Endodermal cell (in vitro differentiated cells): Measurements from ENCODE around the gene TRAF3IP3. TPM values are rescaled to one million over a fixed set of nuclear protein-coding genes. Genes with fewer than 3 reads are reported as not detected.

Experiments used
- DNase-seq: peaks from one replicate; pipeline ENCODE4 v3.0.0-alpha.2; 2017
- H3K27ac ChIP-seq: 2 replicates; pipeline ENCODE4 v1.5.1; 2013; ENCODE audit warnings: mild to moderate bottlenecking, low read depth, low read length, moderate library complexity
- H3K27me3 ChIP-seq: 2 replicates; pipeline ENCODE4 v1.6.1; 2013; ENCODE audit warnings: mild to moderate bottlenecking, low read length, moderate library complexity; ENCODE audit not compliant: insufficient read depth, control insufficient read depth, poor library complexity, severe bottlenecking
- H3K36me3 ChIP-seq: 2 replicates; pipeline ENCODE4 v1.7.0; 2013; ENCODE audit warnings: mild to moderate bottlenecking, low read length, moderate library complexity; ENCODE audit not compliant: control insufficient read depth, insufficient read depth
- H3K4me1 ChIP-seq: one replicate; pipeline ENCODE4 v1.7.0; 2013; ENCODE audit warnings: low read length; ENCODE audit not compliant: control insufficient read depth, insufficient read depth
- H3K4me3 ChIP-seq: 2 replicates; pipeline ENCODE4 v1.5.1; 2013; ENCODE audit warnings: mild to moderate bottlenecking, low read length, moderate library complexity
- H3K9ac ChIP-seq: 2 replicates; pipeline ENCODE4 v1.6.1; 2013; ENCODE audit warnings: mild to moderate bottlenecking, low read length, moderate library complexity; ENCODE audit not compliant: poor library complexity, severe bottlenecking; ENCODE audit errors: extremely low read depth
- H3K9me3 ChIP-seq: 2 replicates; pipeline ENCODE4 v1.6.1; 2013; ENCODE audit warnings: mild to moderate bottlenecking, low read length, moderate library complexity; ENCODE audit not compliant: control insufficient read depth
- H3K27ac Mint-ChIP-seq: 2 replicates; pipeline ENCODE4 v1.8.0; 2020; ENCODE audit warnings: mixed read lengths
- H3K27me3 Mint-ChIP-seq: 2 replicates; pipeline ENCODE4 v1.8.0; 2021; ENCODE audit warnings: mild to moderate bottlenecking, mixed read lengths; ENCODE audit not compliant: insufficient read depth
- H3K36me3 Mint-ChIP-seq: 2 replicates; pipeline ENCODE4 v1.8.0; 2020; ENCODE audit warnings: low read depth, mixed read lengths
- H3K4me1 Mint-ChIP-seq: 2 replicates; pipeline ENCODE4 v1.8.0; 2020; ENCODE audit warnings: mixed read lengths
- H3K4me3 Mint-ChIP-seq: 2 replicates; pipeline ENCODE4 v1.8.0; 2020; ENCODE audit warnings: mild to moderate bottlenecking, moderate library complexity, mixed read lengths
- H3K9me3 Mint-ChIP-seq: 2 replicates; pipeline ENCODE4 v1.8.0; 2020; ENCODE audit warnings: mild to moderate bottlenecking, mixed read lengths
- CTCF ChIP-seq: fragments of 200-600 bp; sonication (generic); conservative IDR thresholded peaks from 2 replicates; pipeline ENCODE4 v1.5.0; 2021; ENCODE audit warnings: antibody characterized with exemption, mild to moderate bottlenecking
- WGBS, 2 experiments: methylation state at CpG; one replicate each; pipeline versions ENCODE4 v1.1.5 to v1.1.7; 2013; ENCODE audit warnings: missing lambda C conversion rate in 2 of 2, mixed read lengths in 1 of 2; ENCODE audit not compliant: insufficient coverage in 1 of 2, insufficient read length in 1 of 2; 5-methylcytosine and 5-hydroxymethylcytosine counted together
- total RNA-seq, 2 donors: library from RNA; stranded (reverse); fragmentation: NEBNext Ultra II Directional in 1 of 2; extraction: Animal tissue kit (Norgen Biotek cat#: 25700) in 1 of 2; gene quantifications; 2 replicates in 1 of 2; 3 replicates in 1 of 2; pipeline ENCODE4 v1.2.1, GENCODE V29; 2021

TRAF3IP3 gene
- total RNA-seq, 2 donors from 2014 or later: not detected

GRCh38 chr1:209752890-209753289 is 3.0 kb upstream of the TRAF3IP3 start:
- H3K4me1 ChIP-seq: no peaks in the 10 kb centered on the region
- no peak overlapping the region for H3K9ac ChIP-seq
- H3K27me3 ChIP-seq: peaks cover 15% of the 10 kb centered on the region
- Mint-ChIP-seq H3K4me3 (no peak overlapping the region), H3K27ac (no peak overlapping the region), H3K9me3 (no peaks in the 10 kb centered on the region), H3K36me3 (no peaks in the 10 kb centered on the region), H3K27me3 (peaks cover 27% of the 10 kb centered on the region), H3K4me1 (peaks cover 6% of the 10 kb centered on the region)
- TF ChIP-seq CTCF: no peak
- no peak for DNase-seq
- H3K36me3 ChIP-seq: no peaks in the 10 kb centered on the region
- no peaks in the 10 kb centered on the region for H3K9me3 ChIP-seq
- H3K4me3 ChIP-seq: no peak overlapping the region
- H3K27ac ChIP-seq: no peak overlapping the region
- WGBS, 2 experiments: 93% methylated on average over 3 of the region's 3 CpGs; no CpG with 5 or more reads in 1 of the 2 experiments

- Histone ChIP-seq H3K9ac (no peak overlapping the region), H3K9me3 (no peaks in the 10 kb centered on the region), H3K36me3 (no peaks in the 10 kb centered on the region), H3K27me3 (peaks cover 29% of the 10 kb centered on the region), H3K27ac (no peak overlapping the region), H3K4me3 (no peak overlapping the region), H3K4me1 (no peaks in the 10 kb centered on the region)
- H3K4me1 Mint-ChIP-seq: no peaks in the 10 kb centered on the region
- no peak for TF ChIP-seq CTCF
- no peak overlapping the region for H3K27ac Mint-ChIP-seq
- no peaks in the 10 kb centered on the region for H3K36me3 Mint-ChIP-seq
- peaks cover 36% of the 10 kb centered on the region for H3K27me3 Mint-ChIP-seq
- DNase-seq: no peak
- 92 to 100% methylated on average over 1 of the region's 1 CpG for WGBS, 2 experiments
- no peaks in the 10 kb centered on the region for H3K9me3 Mint-ChIP-seq
- H3K4me3 Mint-ChIP-seq: no peak overlapping the region
Measured at GRCh38 chr1:209755256-209755655, 597 bp upstream of the TRAF3IP3 start.

- no peaks in the 10 kb centered on the region for H3K9me3 ChIP-seq
- DNase-seq: no peak
- Mint-ChIP-seq H3K9me3 (no peaks in the 10 kb centered on the region), H3K4me1 (no peaks in the 10 kb centered on the region), H3K27me3 (peaks cover 40% of the 10 kb centered on the region), H3K36me3 (no peaks in the 10 kb centered on the region), H3K27ac (no peak overlapping the region), H3K4me3 (no peak overlapping the region)
- H3K4me3 ChIP-seq: no peak overlapping the region
- no peak for TF ChIP-seq CTCF
- H3K9ac ChIP-seq: no peak overlapping the region
- H3K27me3 ChIP-seq: peaks cover 34% of the 10 kb centered on the region
- H3K36me3 ChIP-seq: no peaks in the 10 kb centered on the region
- WGBS, 2 experiments: 89% methylated on average over 5 of the region's 5 CpGs; no CpG with 5 or more reads in 1 of the 2 experiments
- H3K27ac ChIP-seq: no peak overlapping the region
- no peaks in the 10 kb centered on the region for H3K4me1 ChIP-seq
Measured at GRCh38 chr1:209756615-209757445, 977 bp downstream of the TRAF3IP3 start.
